Esophagus muscularis mucosa (tissue), 4 donors: ENCODE measurements around the gene FZR1. TPM values are rescaled to one million over a fixed set of nuclear protein-coding genes. Genes with fewer than 3 reads are reported as not detected.

Experiments used
- DNase-seq: peaks from one replicate; pipeline ENCODE4 v3.0.0-alpha.2; 2017; ENCODE audit errors: extremely low spot score
- H3K27ac ChIP-seq, 4 donors: fragments of 200-600 bp; sonication (generic); replicated peaks in 1 of 4; 1 replicate in 3 of 4; 2 replicates in 1 of 4; pipeline ENCODE4 v1.5.1; 2016 to 2019; ENCODE audit warnings: mild to moderate bottlenecking in 1 of 4
- H3K27me3 ChIP-seq, 4 donors: fragments of 200-600 bp; sonication (generic); one replicate each; pipeline versions ENCODE4 v1.5.1 to v1.6.0; 2016 to 2019
- H3K36me3 ChIP-seq, 4 donors: fragments of 200-600 bp; sonication (generic); one replicate each; pipeline ENCODE4 v1.5.1; 2016 to 2019
- H3K4me1 ChIP-seq, 4 donors: fragments of 200-600 bp; sonication (generic); one replicate each; pipeline ENCODE4 v1.5.1; 2016 to 2019
- H3K4me3 ChIP-seq, 4 donors: fragments of 200-600 bp; sonication (generic); 1 replicate in 2 of 4; 2 replicates in 2 of 4; pipeline ENCODE4 v1.5.1; 2016 to 2019; ENCODE audit warnings: mild to moderate bottlenecking in 4 of 4, moderate library complexity in 1 of 4
- H3K9me3 ChIP-seq, 4 donors: fragments of 200-600 bp; sonication (generic); 1 replicate in 3 of 4; 2 replicates in 1 of 4; pipeline ENCODE4 v1.5.1; 2016 to 2019
- CTCF ChIP-seq, 3 experiments: fragments of 200-600 bp in 2 of 3; fragments of 450-650 bp in 1 of 3; sonication (generic) in 2 of 3; IDR thresholded peaks; one replicate each; pipeline ENCODE4 v1.5.1; 2017 to 2019; ENCODE audit warnings: antibody characterized with exemption in 3 of 3, mild to moderate bottlenecking in 2 of 3, moderate library complexity in 1 of 3
- EP300 ChIP-seq: sonication (generic); formaldehyde crosslinking; IDR thresholded peaks from one replicate; pipeline ENCODE4 v1.6.1; 2017; ENCODE audit warnings: antibody characterized with exemption
- POLR2A ChIP-seq: fragments of 450-650 bp; IDR thresholded peaks from one replicate; pipeline ENCODE4 v1.6.1; 2017; ENCODE audit warnings: antibody characterized with exemption, moderate library complexity, mild to moderate bottlenecking, low read depth
- POLR2AphosphoS5 ChIP-seq, 2 donors: sonication (generic); formaldehyde crosslinking; IDR thresholded peaks; one replicate each; pipeline ENCODE4 v1.6.1; 2017; ENCODE audit warnings: antibody characterized with exemption in 2 of 2
- WGBS: methylation state at CpG from one replicate; pipeline ENCODE4 v1.1.5; 2018; 5-methylcytosine and 5-hydroxymethylcytosine counted together
- intact Hi-C: fragments of 100-400 bp; cut with DNase I; formaldehyde crosslinking; loops from one replicate; pipeline ENCODE4 v1.15.1; 2023
- total RNA-seq, 4 donors: library from RNA; depleted of rRNA; stranded (reverse); fragments of >200 nt; gene quantifications; one replicate each; pipeline versions ENCODE4 v1.1.0 to v1.2.1, GENCODE V29; 2016

FZR1 gene
- total RNA-seq, 4 donors from 2014 or later: 15.8 to 41.2 (median 31.4) TPM

- no peaks in the 10 kb centered on the region for H3K27me3 ChIP-seq
- peaks cover 20 to 97% (median 71%) of the 10 kb centered on the region in 4 donors for H3K4me1 ChIP-seq
- no peak overlapping the region for H3K4me3 ChIP-seq
- peaks cover 0 to 36% (median 22%) of the 10 kb centered on the region in 4 donors for H3K36me3 ChIP-seq
- 89% methylated on average over 13 of the region's 17 CpGs for WGBS
- no peaks in the 10 kb centered on the region for H3K9me3 ChIP-seq
- intact Hi-C loops: no loop called here
- H3K27ac ChIP-seq: no peak overlapping the region
- DNase-seq: no peak
- TF ChIP-seq CTCF (IDR thresholded peaks at IDR 0.05) (no peak), POLR2A (no peak), POLR2AphosphoS5 (IDR thresholded peaks at IDR 0.05) (no peak), EP300 (no peak)
Observed at GRCh38 chr19:3512562-3513228, 6.6 kb downstream of the FZR1 start.

GRCh38 chr19:3513229-3514140 is 7.4 kb downstream of the FZR1 start:
- H3K9me3 ChIP-seq: no peaks in the 10 kb centered on the region
- WGBS: 83% methylated on average over 11 of the region's 23 CpGs

GRCh38 chr19:3514930-3515329 is 8.8 kb downstream of the FZR1 start:
- Histone ChIP-seq H3K36me3 (peaks cover 0 to 32% (median 22%) of the 10 kb centered on the region in 4 donors), H3K4me1 (peaks cover 12 to 83% (median 68%) of the 10 kb centered on the region in 4 donors), H3K9me3 (no peaks in the 10 kb centered on the region), H3K27me3 (no peaks in the 10 kb centered on the region), H3K4me3 (no peak overlapping the region), H3K27ac (no peak overlapping the region)
- no peak for DNase-seq
- WGBS: 92% methylated on average over 9 of the region's 12 CpGs
- TF ChIP-seq POLR2AphosphoS5 (IDR thresholded peaks at IDR 0.05) (no peak), EP300 (no peak), POLR2A (no peak), CTCF (IDR thresholded peaks at IDR 0.05) (no peak)
- intact Hi-C loops: no loop called here

More at GRCh38 chr19:3513229-3514140, 7.4 kb downstream of the FZR1 start:
- Histone ChIP-seq H3K4me1 (peaks cover 18 to 89% (median 71%) of the 10 kb centered on the region in 4 donors), H3K27ac (no peak overlapping the region), H3K4me3 (no peak overlapping the region), H3K27me3 (no peaks in the 10 kb centered on the region), H3K36me3 (peaks cover 0 to 36% (median 22%) of the 10 kb centered on the region in 4 donors)
- intact Hi-C loops: no loop called here
- DNase-seq: no peak
- no peak for TF ChIP-seq EP300
- TF ChIP-seq POLR2A: no peak

GRCh38 chr19:3515891-3516422 is 9.8 kb downstream of the FZR1 start:
- Histone ChIP-seq H3K27me3 (no peaks in the 10 kb centered on the region), H3K4me1 (peaks cover 12 to 78% (median 64%) of the 10 kb centered on the region in 4 donors), H3K27ac (no peak overlapping the region), H3K9me3 (no peaks in the 10 kb centered on the region), H3K36me3 (peaks cover 0 to 29% (median 20%) of the 10 kb centered on the region in 4 donors), H3K4me3 (no peak overlapping the region)
- TF ChIP-seq POLR2AphosphoS5 (IDR thresholded peaks at IDR 0.05): no peak
- no peak for TF ChIP-seq POLR2A
- no peak for TF ChIP-seq CTCF (IDR thresholded peaks at IDR 0.05)
- TF ChIP-seq EP300: no peak
- DNase-seq: no peak
- intact Hi-C loops: no loop called here
- WGBS: 59% methylated on average over 7 of the region's 15 CpGs

GRCh38 chr19:3516675-3517207 is 10.6 kb downstream of the FZR1 start:
- Histone ChIP-seq H3K27ac (no peak overlapping the region), H3K9me3 (no peaks in the 10 kb centered on the region), H3K4me3 (no peak overlapping the region), H3K36me3 (peaks cover 0 to 24% (median 13%) of the 10 kb centered on the region in 4 donors), H3K27me3 (no peaks in the 10 kb centered on the region), H3K4me1 (peaks cover 12 to 70% (median 56%) of the 10 kb centered on the region in 4 donors)
- no peak for DNase-seq
- intact Hi-C loops: no loop called here
- TF ChIP-seq POLR2AphosphoS5 (IDR thresholded peaks at IDR 0.05): no peak
- no peak for TF ChIP-seq CTCF (IDR thresholded peaks at IDR 0.05)
- TF ChIP-seq EP300: no peak
- no peak for TF ChIP-seq POLR2A
- WGBS: 68% methylated on average over 7 of the region's 15 CpGs
